Measurements from ENCODE around the gene MRPS5.

Gene MRPS5

DNA sequence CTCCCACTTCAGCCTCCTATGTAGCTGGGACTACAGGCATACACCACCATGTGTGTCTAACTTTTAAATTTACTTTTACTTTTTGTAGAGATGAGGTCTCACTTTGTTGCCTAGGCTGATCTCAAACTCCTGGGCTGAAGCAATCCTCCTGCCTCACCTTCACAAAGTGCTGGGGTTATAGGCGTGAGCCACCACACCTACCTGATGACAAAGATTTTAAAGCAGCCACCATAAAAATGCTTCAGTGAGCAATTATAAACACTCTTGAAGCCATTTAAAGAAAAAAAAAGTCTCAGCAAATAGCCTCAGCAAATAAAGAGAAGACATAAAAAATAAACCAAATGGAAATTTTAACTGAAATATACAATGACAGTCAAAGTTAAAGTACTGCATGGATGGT lies 35.6 kb downstream of the MRPS5 start:
- FAIRE-seq = no peak

DNA sequence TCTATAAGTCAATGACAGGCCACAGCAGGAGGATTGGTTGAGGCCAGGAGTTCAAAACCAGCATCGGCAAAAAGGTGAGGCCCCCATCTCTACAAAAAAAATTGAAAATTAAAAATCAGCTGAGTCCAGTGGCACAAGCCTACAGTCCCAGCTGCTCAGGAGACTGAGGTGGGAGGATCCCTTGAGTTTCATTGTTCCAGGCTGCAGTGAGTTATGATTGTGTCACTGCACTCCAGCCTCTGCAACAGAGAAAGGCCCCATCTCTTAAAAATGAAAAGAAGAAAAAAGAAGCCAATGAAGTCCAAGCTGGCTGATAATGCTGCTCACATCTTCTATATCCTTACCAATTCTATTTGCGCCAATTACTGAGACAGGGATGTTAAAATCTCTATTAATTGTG lies 39.1 kb downstream of the MRPS5 start:
- no peak for FAIRE-seq

DNA sequence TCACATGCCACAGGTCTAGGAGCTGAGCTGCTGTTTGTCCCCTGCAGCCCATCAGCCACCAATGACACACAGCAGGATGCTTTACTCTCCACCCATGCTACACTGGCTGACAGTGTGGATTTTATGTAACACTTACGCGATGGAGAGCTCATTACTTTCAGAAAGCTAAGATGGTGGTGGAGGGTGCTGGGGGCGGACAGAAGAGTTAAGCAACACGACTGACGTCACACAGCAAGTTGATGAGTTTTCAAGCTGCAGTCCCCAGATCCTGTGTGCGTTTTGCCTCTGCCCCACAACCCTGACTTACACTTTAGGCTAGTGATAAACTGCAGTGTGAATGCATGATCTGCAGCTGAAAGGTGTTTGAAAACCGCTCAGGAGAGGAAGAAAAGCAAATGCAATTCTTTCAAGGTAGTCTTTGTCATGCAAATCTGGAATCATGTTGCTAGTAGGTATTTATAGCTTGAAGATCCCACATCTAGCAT lies 42.4 kb downstream of the MRPS5 start:
- no peak for FAIRE-seq

DNA sequence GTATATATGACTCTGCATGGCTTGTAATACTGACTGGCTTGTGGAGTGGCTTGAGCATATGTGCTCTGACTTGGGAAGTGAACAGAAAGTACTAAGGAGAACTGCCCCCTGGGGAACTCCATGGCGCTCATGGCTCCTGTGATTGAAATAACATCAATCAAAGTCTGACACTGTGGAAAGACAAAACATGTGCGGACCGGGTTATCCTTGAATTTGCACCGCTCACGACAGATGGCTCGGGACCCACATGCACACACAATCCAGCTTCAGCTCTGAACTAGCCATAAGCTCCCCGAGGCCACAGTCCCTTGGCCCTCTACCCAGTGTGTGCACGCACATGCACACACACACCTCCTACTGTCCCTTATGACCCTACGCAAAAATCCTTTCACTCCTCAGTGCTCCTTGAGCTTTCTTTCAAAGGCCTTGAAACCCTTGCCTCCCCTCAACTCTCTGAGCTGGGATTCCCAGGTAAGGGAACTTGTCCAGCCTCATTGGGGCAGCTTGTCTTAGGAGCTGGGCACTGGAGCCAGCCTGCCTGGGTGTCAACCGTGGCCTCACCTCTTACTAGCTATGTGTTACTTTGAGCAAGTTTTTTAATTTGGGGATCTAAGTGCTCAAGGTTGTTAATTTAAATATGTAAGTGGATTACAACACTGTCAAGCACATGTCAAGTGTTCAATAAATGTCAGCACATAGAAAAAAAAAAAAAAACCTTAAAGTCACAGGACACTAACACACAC lies 43.6 kb downstream of the MRPS5 start:
- no peak for FAIRE-seq

DNA sequence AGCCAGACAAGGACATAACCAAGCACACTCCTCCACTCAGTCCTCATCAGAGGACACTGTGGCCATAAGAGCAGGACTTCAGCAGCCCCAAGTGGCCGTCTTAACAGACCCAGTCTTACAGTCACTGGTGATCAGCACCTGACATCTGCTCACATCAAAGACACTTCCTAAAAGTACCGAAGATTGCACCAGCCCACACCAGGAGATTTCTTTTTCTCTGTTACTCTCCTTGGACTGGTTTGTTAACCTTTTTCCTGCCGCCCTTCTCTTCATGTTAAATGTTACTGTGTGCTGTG lies 44.1 kb downstream of the MRPS5 start:
- no peak for FAIRE-seq

DNA sequence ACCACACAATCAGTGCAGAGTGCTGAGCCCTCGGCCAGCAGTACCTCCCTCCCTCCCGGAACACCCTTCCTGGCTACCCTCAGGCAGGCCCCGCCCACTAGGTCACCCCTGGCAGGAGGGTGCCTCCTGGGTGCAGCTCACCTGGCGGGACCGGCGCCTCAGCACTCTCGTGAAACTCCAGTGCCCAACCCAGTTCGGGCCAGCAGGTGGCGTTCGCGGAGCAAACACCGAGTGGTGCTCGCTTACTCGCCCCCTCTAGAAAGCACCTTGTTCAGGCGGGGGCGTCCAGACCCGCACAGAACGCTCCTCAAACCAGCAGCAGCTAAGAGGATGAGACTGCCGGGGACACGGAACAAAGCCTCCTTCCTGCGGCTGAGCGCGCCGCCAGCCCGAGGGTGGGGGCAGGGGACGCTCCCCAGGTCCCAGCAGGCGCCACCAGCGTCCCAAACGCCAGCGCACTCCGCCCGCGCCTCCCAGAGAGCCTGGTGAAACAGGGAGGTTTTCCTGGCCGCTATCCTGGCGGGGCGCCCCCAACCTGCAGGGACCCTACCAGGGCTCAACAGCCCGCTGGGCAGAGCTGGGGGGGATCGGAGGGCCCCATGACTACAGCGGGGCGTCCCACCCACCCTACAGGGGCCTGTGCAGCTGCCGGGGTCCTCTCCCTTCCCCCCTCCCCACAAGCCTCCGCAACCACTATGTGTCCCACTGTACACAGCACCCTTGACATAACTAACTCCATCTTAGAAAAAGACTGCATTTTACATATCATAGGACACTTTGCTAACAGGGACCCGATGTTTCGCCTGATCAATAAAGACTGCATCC lies 44.7 kb downstream of the MRPS5 start:
- FAIRE-seq = no peak

DNA sequence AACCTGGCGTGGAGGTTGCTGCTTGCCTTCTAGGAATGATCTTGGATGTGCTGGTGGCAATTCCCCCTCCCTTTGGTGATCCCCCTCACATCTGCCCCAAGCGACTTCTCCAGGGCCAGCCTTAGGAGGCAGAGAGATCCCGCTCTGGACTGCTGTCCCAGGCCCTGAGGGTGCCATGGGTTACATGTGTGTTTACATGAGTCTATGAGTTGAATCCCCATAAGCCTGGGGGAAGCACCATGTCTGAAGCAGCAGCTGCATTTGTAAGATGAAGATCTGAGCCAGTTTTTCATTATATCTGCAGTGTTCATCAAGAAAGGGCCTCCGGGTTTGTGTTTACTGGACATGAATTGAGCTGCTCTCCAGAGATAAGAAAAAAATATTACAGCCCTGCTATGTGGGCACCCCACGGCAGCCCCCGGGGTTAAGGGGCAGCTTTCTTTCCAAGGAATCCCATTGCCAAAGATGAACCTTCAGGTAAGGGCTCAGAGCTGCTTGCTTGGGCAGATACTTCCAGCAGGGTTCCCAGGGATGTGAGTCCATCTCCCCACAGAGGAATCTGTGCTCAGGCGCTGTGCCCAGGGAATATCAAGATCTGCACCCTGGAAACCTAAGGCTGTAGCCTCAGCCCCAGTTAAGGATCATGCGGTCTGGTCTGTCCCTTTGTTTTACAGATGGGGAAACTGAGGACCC lies 46.0 kb downstream of the MRPS5 start:
- FAIRE-seq = no peak

DNA sequence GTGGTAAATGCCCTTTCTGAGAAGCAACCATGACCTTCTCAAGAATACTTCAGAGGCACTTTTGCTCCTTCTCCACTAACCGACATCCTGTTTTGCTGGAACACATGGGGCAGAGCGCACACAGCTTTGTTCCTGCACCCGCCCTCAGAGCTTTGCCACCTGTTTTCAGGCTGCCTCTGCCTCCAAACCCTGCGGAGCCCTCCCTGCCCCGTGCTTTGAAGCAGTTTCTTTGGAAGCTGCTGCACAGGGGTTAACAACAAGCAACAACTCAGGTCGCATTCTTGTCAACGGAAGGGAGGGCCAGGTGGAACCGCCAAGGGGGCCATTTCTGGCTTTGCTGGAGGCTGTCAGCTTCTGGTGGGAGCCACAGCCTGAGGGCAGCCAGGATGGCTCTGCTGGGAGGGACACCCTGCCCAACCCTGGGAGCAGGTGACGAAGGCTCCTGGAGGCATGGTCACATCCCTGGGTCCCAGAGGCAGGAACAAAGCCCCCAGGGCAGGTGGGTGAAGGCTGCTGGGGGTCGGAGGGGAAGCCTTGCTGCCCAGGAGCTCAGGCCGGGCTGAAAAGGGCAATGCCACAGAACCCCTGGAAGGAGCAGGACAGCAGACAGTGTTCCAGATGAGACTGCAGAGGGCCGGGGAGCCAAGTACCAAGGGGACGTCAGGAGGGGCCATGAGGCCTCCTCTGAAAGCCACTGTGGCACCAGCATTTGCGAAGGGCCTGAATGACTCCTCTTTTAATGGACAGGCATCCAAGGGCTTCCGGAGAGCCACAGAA lies 46.8 kb downstream of the MRPS5 start:
- FAIRE-seq = no peak

DNA sequence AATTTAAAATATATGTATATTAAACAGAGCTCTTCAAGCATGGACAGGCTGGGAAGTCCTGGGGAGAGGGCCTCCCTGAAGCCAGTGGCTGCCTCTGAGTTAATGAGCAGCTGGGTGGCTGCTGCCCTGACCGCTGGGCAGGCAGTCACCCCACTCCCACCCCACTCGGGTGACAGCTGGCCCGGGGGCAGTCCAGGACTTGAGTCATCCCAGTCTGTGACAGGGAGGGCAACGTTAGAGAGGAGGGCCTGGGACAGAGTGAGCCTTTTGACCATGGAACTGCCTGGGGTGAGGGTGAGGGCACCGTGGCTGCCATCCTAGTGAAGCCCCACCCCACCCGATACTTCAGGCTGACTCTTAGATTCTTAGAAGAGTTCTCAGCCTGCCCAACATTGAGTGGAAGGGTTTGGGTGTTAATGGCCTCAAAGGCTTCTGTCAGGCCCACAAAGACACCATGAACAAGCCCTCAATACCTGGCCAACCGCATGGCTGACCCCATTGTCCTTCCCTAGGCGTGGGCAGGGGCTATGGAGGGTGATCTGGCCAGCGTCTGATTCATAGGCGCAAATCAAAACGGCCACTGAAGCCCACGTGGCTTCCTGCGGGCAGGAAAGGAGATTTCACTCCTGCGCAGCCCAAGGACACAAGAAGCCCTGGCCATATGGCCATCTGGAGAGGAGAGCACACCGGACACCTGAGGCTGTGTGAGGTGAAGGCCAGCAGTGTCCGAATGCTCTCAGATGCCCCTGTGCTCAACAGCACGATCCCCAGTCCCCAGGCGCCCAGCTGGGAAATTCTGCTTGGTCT lies 47.5 kb downstream of the MRPS5 start:
- no peak for FAIRE-seq

DNA sequence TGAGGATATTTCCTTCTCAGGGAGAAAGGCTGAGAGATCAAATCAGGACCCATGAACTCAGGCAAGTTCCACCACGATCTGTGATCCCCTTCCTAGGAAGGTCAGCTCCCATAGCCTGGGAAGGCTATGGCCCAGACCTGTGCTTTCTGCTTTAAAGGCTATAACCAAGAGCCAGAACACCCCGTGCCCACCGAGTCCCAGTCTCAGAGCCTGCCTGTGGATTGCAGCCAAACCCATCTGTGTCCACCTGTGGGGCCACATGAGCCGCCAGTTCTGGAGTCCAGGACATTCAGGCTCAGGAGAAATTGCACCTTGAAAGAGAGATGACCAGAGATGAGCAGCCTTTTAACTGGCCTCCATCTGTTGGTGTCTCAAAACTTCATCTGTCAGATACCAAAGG lies 49.2 kb downstream of the MRPS5 start:
- FAIRE-seq = no peak

DNA sequence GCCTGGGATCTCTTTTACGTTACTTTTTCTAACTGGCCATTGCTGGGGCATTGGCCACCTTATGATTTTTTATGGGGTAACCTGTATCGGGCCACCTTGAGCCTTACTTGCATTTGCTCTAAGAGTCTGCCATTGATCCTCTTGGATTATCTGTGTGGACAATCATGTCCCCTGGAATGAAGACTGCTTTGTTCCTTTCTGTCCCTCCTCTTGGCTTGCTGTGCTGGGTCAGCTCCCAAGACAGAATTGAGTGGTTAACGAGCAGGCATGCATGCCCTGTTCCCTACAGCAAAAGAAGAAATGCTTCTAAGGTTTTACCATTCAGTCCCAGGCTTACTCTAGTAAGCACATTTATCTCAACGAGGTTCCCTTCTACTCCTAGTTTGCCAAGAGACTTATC lies 49.8 kb downstream of the MRPS5 start:
- FAIRE-seq = no peak

DNA sequence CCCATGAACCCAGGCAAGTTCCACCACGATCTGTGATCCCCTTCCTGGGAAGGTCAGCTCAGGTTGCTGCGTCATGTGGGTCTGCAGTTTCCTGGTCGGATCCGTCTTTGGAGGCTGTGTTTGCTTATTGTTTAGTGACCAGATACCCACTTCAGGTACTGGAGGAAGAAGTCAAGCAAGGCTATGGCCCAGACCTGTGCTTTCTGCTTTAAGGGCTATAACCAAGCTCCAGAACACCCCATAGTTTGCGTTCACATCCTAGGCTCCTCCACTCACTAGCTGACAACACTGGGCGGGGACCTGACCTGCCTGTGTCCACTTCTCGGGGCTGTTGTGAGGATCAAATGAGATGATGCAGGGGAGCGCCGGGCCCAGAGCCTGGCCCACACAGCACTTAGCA lies 52.1 kb downstream of the MRPS5 start:
- FAIRE-seq = no peak

DNA sequence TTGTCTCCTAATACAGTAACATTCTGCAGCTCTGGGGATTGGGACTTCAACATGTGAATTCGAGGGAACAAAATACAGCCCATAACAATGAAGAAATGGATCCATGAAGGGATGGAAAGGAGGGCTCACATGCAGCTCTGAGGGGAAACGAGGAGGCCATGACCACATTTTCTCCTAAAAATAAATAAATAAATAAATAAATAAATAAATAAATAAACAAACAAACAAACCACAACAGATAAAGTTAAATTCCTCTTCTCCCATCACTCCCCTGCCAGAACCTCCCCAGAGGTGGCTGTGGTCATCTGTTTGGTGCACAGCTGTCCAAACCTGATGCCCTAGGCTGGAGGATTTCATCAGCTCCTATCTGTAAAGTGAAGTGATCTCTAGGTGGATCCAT lies 53.4 kb downstream of the MRPS5 start:
- no peak for FAIRE-seq

DNA sequence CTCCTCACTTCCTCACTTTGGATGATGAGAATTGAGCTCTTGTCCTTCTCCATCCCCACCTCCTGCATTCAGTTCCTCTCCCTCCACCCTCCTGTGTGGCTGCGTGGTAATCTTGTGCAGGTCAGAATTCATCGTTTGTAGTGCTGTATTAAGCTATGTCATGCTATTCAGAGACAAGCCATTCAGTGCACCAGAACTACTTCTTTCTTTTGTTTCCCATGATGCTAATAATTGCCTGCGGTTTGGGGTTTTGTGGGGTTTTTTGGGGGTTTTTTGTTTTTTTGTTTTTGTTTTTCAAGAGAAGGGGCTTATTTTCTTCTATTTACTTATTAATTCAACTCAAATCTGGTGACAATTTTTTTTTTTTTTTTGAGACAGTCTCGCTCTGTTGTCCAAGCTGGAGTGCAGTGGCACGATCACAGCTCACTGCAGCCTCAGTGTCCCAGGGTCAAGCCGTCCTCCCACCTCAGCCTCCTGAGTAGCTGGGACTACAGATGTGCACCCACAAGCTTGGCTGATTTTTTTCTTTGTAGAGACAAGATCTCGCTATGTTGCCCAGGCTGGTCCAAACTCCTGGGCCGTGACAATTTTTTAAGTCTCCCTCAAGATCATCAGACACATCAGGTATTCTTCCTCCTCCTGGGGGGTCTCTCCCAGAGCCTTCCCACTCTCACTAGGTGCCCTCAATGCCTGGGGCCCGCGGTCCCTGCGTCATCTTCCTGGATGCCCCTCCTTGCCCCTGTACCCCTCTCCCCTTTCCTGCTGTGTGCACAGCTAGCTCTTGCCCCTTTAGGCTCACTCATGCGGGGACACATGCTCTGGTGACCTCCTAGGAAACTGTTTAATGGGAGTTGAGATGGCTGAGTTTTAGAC lies 58.3 kb downstream of the MRPS5 start:
- FAIRE-seq = no peak

DNA sequence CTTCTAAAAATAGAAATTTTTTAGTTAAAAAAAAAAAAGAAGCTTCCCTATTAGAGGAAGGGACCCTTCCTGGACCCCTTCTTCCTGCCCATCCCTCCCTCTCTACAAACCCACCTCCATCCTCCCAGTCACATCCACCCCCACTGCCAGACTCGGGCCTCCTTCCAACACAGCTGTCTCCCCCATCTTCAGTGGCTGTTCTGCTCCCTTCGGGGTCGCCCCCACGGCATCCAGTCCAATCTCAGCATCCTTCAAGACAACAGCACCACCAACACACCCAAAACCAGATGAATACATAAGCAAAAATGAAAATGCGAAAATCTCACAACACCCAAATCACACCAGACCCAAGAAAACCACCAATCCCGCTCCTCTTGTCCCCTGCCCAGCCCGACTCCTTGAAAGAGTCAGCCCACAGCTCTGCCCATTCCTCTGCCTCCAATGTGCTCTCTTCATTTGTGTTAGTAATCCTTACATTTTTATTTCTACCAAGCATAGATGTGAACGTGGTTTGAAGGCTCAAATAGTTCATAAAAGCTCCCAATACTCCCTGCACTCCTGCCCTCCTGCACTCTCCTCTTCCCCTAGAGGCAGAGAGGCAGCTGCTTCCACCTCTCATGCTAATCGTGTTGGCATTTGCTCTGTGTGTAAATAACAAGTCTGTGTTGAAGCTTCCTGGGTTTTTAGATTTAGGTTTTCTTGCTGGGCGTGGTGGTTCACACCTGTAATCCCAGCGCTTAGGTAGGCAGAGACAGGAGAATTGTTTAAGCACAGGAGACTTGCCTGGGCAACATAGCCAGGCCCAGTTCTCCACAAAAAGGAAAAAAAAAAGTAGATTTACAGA lies 59.1 kb downstream of the MRPS5 start:
- FAIRE-seq = no peak

DNA sequence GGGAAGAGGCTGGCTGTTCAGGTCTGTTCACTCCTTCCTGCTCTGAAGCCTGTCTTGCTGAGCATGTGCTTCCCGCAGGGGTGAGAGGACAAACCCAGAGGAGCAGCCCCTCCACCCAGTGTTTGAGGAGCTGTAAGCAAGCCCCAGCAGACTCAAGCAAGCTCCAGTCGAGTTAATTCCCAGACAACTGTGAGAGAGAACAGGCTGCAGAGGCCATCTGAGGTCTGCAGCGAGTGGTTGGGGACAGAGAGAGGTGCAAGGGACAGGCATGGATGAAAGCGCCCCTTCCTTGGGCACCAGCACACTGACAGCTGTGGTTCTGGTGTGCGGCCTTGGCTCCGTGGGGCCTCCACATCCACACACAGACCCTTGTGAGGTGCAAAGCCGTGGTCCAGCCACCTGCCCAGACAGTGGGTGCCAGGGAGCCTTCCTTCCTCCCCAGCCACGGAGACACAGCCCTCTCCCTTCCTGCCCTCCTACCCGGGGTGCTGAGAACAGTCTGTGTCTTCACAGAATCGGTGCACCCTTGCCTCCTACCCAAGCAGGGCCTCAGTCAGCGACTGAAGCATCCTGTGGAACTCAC lies 59.9 kb downstream of the MRPS5 start:
- no peak for FAIRE-seq

DNA sequence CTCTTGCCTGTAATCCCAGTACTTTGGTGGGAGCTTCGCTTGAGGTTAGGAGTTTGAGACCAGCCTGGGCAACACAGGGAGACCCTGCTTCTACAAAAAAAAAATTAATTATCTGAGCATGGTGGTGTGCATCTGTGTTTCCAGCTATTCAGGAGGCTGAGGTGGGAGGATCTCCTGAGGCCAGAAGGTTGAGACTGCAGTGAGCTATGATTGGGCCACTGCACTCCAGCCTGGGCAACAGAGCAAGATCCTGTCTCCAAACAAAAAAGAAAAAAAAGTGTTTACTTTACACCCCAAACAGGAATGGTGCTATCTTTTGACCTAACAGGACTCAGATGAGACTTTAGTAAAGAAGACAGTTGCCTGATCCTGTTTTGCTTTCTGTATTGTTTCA lies 60.5 kb downstream of the MRPS5 start:
- no peak for FAIRE-seq

DNA sequence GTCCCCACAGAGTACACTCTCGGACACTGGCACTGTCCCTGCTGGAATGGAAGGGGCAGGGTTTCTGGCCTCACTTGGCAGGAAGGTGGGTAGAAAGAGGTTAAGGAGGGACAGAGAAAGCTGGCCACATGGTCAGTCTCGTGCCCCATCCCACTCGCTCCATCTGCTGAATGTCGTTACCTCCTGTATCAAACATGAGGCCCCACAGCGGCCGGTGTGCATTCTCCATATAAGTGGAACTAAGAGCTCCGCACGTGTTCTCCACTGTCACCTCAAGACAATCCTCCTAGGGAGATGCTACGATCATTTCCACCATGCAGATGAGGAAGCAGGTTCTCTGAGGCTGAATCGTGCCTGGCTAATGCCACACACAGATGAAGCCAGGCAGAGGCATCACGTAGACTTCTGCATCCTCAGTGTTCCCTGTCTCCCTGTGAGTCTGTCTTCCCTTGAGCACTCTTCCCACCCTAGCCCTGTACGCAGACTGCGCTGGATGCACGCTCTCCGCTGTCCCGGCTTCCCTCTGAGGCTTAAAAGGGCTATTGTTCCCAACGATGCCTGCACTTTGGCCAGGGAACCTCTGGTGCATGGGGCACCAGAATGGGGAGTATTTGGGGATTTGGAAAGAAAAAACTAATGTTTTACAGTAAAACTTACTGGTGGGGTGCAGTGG lies 61.0 kb downstream of the MRPS5 start:
- FAIRE-seq = no peak

DNA sequence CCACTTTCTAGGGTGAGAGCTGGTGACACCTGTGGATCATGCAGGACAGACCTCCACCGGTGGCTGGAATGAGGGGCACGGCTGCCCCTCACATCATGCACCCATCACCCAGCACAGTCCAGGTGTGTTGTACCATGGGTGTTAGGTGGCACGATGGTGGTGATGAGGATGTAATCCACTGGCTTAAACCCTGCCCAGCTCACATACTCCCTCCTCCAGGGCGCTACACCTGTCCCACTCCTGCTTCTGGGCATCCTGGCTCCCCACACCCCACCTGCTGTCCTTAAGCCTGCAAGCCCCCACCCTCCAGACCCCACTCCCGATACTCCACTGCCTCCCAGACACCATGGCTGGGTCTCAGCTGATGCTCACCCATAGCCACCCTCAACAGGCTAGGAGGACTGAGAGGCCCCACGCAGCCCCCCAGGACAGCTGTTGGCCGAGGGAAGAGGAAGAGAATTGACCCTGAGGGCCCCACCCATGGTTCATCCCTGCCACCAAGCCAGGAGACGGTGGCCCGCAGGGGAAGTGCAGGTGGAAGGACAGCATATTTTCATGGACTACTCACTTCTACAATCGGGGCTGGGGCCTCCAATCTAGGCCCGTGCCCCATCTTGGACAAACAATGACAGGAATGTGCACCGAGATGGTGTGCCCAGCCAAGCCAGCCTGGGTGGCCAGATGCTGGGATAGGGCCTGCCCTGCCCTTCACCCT lies 61.8 kb downstream of the MRPS5 start:
- no peak for FAIRE-seq
